GM15510 (cell line): Measurements from ENCODE around the gene CAMK1D.

Experiments
- POLR2A ChIP-seq: IDR thresholded peaks from 3 replicates; pipeline ENCODE4 v1.6.1; 2011; ENCODE audit warnings: borderline replicate concordance; ENCODE audit not compliant: insufficient read length; ENCODE audit errors: extremely low read depth

CAMK1D gene

DNA sequence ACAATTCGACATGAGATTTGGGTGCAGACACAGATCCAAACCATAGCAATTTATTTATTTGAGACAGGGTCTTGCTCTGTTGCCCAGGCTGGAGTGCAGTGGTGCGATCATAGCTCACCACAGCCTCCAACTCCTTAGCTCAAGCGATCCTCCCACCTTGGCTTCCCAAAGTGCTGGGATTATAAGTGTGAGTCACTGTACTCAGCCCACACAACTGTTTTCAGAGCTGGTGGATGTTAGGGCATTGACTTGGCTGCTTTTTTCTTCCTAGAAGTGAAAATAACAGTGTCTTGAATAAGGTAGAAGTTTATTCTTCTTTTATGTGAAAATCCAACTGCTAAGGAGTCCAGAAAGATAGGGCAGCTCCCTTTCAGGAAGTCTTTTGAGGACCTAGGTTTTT is 520.1 kb downstream of the CAMK1D start:
- no peak for TF ChIP-seq POLR2A

DNA sequence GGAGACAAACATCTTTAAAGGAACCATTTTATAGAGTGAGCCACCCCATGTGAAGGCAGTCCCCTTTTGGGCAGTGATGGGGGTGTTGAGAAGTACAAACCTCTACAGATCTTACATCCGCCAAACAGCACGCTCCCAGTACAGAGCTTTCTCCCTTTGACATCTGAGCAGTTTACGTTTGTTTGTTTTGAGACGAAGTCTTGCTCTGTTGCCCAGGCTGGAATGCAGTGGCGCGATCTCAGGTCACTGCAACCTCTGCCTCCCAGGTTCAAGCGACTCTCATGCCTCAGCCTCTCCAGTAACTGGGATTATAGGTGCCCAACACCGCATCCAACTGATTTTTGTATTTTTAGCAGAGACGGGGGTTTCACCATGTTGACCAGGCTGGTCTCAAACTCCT is 523.2 kb downstream of the CAMK1D start:
- TF ChIP-seq POLR2A = no peak

DNA sequence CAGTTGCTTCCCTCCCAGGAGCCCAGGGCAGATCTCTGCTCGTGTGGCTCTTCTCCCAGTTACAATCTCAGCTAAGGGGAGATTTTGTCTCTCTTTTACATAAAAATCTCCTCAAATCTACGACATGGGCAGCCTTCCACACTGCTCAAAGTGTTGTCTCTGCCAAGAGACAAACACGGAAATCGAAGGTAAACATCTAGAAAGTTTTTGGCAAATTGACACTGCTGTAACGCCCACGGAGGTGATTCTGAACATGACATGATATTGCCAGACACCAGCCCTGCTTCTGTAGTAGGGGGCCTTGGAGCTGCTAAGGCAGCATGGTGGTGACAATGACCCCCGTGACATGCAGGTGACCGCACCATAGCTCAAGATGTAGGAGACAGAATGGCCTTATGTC is 523.8 kb downstream of the CAMK1D start:
- no peak for TF ChIP-seq POLR2A

DNA sequence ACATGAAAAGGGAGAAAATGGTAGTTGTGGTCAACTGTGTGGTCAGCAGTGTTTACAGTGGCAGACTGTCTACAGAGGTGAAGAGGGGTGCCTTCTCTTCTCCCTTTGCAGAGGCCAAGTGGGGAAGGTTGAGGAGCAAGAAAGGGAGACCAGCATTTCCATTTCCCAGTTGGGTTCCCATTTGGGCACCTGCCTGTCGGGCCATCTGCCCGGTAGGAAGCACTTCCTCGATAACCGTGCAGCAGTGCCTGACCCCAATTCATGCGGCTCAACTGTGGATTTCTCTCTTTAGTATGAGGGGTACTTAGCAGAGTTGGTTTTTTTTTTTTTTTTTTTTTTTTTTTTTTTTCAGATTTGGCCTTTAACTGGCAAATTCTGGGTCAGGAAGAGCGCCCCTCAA is 525.2 kb downstream of the CAMK1D start:
- no peak for TF ChIP-seq POLR2A

DNA sequence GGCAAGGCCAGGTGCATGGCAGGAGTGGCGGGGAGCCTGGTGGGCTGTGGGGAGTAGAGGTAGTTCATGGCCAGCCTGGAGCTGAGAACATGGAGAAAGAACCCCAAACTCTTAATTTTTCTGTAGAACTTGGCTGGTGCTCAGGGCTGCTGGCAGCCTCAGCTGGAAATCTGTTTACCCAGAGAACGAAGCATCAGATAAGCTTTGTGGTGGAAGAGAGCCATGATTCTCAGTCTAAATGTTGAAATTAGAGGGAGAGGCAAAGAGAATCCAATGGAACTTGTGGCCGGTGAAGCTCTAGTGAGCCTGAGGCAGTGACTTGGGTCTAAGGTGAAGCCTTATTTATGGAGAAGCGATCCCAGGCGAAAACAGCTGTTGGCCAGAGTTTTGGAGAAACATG is 525.8 kb downstream of the CAMK1D start:
- TF ChIP-seq POLR2A = no peak

DNA sequence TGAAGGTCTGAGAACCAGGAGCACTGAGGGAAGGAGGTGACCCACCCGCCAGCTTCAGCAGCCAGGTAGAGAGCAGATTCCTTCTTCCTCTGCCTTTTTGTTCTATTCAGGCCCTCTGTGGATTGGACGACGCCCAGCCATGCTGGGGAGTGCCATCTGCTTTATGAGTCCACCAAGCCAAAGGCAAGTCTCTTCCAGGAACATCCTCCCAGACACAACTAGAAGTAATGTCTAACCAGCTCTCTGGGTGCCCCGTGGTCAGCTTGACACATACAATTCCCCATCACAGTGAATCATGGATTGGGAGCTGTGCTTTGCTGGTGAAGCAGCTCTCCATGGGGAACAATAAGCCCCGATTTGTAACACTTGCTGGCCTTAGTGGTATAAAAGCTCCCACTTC is 526.9 kb downstream of the CAMK1D start:
- TF ChIP-seq POLR2A = no peak

DNA sequence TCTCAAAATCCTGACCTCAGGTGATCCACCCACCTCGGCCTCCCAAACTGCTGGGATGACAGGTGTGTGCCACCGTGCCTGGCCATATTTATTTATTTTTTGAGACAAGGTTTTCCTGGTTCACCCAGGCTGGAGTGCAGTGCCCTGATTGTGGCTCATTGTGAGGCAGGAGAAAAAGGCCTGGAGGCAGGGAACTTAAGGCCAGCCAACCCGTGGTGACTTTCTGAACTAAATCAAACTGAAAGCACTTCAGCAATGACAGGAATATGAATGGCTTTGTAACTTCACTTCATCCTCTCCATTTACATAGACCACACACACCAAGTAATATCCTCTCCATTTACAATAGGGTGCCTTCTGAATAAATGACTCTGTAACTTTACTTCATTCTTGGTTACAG is 527.8 kb downstream of the CAMK1D start:
- TF ChIP-seq POLR2A = no peak

DNA sequence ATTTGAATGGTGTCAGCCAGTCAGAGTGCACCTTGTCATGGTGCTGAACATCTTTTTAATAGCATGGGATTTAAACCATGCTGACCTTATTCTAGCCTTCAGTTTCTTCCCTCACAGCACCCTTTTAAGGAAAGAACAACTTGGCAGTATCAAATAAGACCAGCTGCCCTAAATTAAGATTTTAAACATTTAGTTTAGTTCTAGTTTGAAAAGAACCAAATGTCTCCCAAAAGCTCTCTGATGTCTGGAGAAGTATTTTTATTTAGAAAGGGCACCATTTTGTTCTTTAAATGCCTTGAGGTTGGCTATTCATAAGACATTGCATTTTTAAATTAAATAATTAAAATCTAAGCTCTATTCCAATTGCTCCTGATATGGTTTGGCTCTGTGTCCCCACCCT is 531.1 kb downstream of the CAMK1D start:
- no peak for TF ChIP-seq POLR2A

DNA sequence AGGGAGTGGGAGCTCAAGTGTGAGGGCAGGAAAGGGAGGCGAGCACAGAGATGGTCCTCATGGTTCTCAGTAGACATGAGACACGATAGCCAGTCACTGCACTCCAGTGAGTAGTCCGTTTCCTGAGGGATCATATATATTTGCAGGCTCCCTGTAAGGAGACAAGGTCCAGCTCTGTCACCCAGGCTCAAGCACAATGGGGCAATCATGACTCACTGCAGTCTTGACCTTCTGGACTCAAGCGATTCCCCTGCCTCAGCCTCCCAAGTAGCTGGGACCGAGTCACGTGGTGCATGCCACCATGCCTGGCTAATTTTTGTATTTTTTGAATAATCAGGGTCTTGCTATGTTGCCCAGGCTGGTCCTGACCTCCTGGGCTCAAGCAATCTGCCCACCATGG is 535.5 kb downstream of the CAMK1D start:
- TF ChIP-seq POLR2A = no peak
